Left ventricle myocardium inferior (tissue), 1 donor: ENCODE results near the gene RAP1A. TPM values are rescaled to one million over a fixed set of nuclear protein-coding genes. Genes with fewer than 3 reads are reported as not detected.

ENCODE experiments used
- DNase-seq: peaks from one replicate; pipeline ENCODE4 v3.0.0-alpha.2; 2020
- H3K27ac ChIP-seq: fragments of 200-600 bp; replicated peaks from 2 replicates; pipeline ENCODE4 v1.8.0; 2021
- H3K27me3 ChIP-seq: fragments of 200-600 bp; 2 replicates; pipeline ENCODE4 v1.8.0; 2021; ENCODE audit warnings: low read depth
- H3K36me3 ChIP-seq: fragments of 200-600 bp; 2 replicates; pipeline ENCODE4 v1.8.0; 2021
- H3K4me1 ChIP-seq: fragments of 200-600 bp; 2 replicates; pipeline ENCODE4 v1.8.0; 2021
- H3K4me3 ChIP-seq: fragments of 200-600 bp; 2 replicates; pipeline ENCODE4 v1.8.0; 2021; ENCODE audit warnings: mild to moderate bottlenecking, moderate library complexity
- H3K9me3 ChIP-seq: fragments of 200-600 bp; replicated peaks from 2 replicates; pipeline ENCODE4 v1.8.0; 2021
- intact Hi-C: fragments of 100-400 bp; cut with micrococcal nuclease; formaldehyde crosslinking; loops from one replicate; pipeline ENCODE4 v1.11.0; 2022
- total RNA-seq: library from RNA; stranded (reverse); fragmentation: NEBNext Ultra II Directional; extraction: Animal tissue kit (Norgen Biotek cat#: 25700); gene quantifications from one replicate; pipeline ENCODE4 v1.2.1, GENCODE V29; 2021
- TF ChIP-seq, protein P1 (sequence below): fragments of 200-600 bp; IDR thresholded peaks from 2 replicates; pipeline ENCODE4 v1.8.0; 2021; ENCODE audit warnings: antibody characterized with exemption, mild to moderate bottlenecking, borderline replicate concordance
- donor health status: DM: no; HTN: yes; CAD: no; lungs with severe emphysema.

Gene RAP1A
- total RNA-seq, 1 donor from 2014 or later = 112 TPM

DNA sequence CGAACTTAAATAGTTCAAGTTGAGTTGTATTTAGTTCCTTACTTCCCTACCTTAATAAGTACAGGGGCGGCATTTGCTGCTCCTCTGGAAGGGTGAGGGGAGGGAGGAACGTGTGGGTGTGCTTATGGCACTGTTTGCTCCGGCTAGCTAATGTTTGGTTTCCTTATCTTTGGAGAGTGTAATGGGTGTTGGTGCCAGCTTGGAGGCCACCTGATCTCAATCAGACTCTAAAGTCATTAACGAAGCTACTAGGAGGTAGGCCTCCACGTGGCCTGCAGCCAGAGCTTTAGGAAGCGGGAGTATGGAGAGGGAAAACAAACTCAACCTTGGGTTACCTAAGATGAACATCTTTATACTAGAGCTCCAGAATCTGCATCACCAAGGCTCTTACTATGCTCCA lies 43.0 kb upstream of the RAP1A start:
- DNase-seq = no peak
- Histone ChIP-seq H3K9me3 (no peaks in the 10 kb centered on the region), H3K27ac (no peak overlapping the region), H3K4me1 (peaks cover 14% of the 10 kb centered on the region), H3K4me3 (no peak overlapping the region), H3K36me3 (no peaks in the 10 kb centered on the region), H3K27me3 (no peaks in the 10 kb centered on the region)
- TF ChIP-seq, protein P1, sequence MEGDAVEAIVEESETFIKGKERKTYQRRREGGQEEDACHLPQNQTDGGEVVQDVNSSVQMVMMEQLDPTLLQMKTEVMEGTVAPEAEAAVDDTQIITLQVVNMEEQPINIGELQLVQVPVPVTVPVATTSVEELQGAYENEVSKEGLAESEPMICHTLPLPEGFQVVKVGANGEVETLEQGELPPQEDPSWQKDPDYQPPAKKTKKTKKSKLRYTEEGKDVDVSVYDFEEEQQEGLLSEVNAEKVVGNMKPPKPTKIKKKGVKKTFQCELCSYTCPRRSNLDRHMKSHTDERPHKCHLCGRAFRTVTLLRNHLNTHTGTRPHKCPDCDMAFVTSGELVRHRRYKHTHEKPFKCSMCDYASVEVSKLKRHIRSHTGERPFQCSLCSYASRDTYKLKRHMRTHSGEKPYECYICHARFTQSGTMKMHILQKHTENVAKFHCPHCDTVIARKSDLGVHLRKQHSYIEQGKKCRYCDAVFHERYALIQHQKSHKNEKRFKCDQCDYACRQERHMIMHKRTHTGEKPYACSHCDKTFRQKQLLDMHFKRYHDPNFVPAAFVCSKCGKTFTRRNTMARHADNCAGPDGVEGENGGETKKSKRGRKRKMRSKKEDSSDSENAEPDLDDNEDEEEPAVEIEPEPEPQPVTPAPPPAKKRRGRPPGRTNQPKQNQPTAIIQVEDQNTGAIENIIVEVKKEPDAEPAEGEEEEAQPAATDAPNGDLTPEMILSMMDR = no peak
- intact Hi-C loops = no loop called here

GRCh38 chr1:111577814-111578213 lies 41.8 kb upstream of the RAP1A start:
- no peak overlapping the region for H3K4me3 ChIP-seq
- no peak for DNase-seq
- no peaks in the 10 kb centered on the region for H3K27me3 ChIP-seq
- H3K9me3 ChIP-seq = no peaks in the 10 kb centered on the region
- TF ChIP-seq, protein P1 = no peak
- H3K27ac ChIP-seq = no peak overlapping the region
- no peaks in the 10 kb centered on the region for H3K36me3 ChIP-seq
- H3K4me1 ChIP-seq = peaks cover 19% of the 10 kb centered on the region
- intact Hi-C loops = no loop called here

DNA sequence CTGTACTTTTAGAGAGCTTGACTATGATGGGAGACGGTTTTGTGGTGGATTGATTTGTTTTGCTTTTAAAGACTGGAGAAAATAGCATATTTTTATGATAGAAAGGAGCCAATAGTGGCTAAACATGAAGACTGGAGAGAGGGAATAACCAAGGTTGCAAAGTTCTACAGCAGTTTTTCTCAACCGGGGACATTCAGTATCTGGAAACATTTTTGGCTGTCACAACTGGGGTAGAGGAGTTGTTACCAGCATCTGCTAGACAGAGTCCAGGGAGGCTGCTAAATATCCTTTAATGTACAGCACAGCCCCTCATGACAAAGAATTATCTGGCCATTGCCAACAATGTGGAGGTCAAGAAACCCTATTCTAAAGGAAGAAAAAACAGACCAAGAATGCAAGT lies 38.4 kb upstream of the RAP1A start:
- intact Hi-C loops = no loop called here
- Histone ChIP-seq H3K4me1 (peaks cover 34% of the 10 kb centered on the region), H3K27me3 (no peaks in the 10 kb centered on the region), H3K4me3 (no peak overlapping the region), H3K9me3 (no peaks in the 10 kb centered on the region), H3K27ac (no peak overlapping the region), H3K36me3 (no peaks in the 10 kb centered on the region)
- DNase-seq = no peak
- TF ChIP-seq, protein P1 = no peak

- H3K9me3 ChIP-seq = no peaks in the 10 kb centered on the region
- TF ChIP-seq, protein P1 = no peak
- no peak for DNase-seq
- peak overlapping the region; percentile 64 for H3K27ac ChIP-seq
- H3K4me3 ChIP-seq = no peak overlapping the region
- H3K4me1 ChIP-seq = peaks cover 34% of the 10 kb centered on the region
- intact Hi-C loops = no loop called here
- H3K27me3 ChIP-seq = no peaks in the 10 kb centered on the region
- no peaks in the 10 kb centered on the region for H3K36me3 ChIP-seq
Measured at GRCh38 chr1:111582016-111582415, 37.6 kb upstream of the RAP1A start.

GRCh38 chr1:111582644-111583618 lies 36.7 kb upstream of the RAP1A start:
- DNase-seq = no peak
- H3K27ac ChIP-seq = peak overlapping the region; percentile 64
- TF ChIP-seq, protein P1 = no peak
- H3K4me1 ChIP-seq = peaks cover 34% of the 10 kb centered on the region
- intact Hi-C loops = no loop called here
- H3K27me3 ChIP-seq = no peaks in the 10 kb centered on the region
- H3K4me3 ChIP-seq = no peak overlapping the region
- H3K9me3 ChIP-seq = no peaks in the 10 kb centered on the region
- H3K36me3 ChIP-seq = no peaks in the 10 kb centered on the region
